NCI-H774 (cell line): Measurements from ENCODE around the gene CGB7.
"Not testable (repeated sequence)": the region's sequence is repeated elsewhere in the genome, so short reads cannot be mapped to it uniquely, and the experiment has no call there.

ENCODE experiments used
- DNase-seq: peaks from one replicate; lab custom pipeline; 2025; lab: John Stamatoyannopoulos, UW

CGB7 gene

DNA sequence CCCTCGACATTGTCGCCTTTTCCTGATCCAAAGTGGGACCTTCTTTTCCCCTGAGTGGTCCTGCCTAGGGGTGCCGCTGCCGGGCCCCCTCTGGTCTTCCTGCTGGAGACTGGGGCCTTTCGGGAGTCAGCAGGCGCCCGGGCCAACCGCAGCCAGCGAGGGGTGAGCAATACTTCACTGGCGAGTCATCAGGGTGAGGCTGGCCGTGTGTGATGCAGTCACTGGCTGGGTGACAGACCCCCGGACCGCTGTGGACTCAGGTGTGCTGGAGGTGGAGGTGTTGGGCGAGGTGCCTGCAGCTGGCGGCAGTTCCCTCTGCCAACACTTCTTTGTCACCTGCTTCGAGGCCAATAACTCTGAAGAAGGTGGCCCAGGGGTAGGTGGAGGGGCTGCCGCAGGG lies 15.4 kb downstream of the CGB7 start:
- DNase-seq = no peak

- not testable (repeated sequence) for DNase-seq
Observed at GRCh38 chr19:49039736-49040135, 17.8 kb downstream of the CGB7 start.

DNA sequence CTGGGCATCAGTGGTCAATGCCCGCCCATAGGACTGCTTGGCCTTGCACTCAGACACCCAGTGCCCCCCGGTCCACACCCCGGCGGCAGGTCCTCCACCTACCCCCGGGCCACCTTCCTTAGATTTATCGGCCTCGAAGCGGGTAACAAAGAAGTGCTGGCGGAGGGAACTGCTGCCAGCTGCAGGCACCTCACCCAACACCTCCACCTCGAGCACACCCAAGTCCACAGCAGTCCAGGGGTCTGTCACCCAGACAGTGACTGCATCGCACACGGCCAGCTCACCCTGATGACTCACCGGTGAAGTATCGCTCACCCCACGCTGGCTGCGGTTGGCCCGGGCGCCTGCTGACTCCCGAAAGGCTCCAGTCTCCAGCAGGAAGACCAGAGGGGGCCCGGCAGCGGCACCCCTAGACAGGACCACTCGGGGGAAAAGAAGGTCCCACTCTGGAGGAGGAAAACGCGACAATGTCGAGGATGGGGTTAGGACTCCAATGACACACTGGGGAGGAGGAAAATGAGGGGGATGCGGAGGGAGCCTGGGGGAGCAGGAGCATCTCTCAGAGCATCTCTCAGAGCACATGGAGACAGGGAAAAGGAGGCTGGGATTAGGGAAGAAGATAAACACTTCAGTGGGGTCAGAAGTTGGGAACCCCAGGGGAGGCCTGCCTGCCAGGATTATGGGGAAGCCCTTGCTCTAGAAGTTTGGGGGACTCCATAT lies 18.8 kb downstream of the CGB7 start:
- DNase-seq = not testable (repeated sequence)

DNA sequence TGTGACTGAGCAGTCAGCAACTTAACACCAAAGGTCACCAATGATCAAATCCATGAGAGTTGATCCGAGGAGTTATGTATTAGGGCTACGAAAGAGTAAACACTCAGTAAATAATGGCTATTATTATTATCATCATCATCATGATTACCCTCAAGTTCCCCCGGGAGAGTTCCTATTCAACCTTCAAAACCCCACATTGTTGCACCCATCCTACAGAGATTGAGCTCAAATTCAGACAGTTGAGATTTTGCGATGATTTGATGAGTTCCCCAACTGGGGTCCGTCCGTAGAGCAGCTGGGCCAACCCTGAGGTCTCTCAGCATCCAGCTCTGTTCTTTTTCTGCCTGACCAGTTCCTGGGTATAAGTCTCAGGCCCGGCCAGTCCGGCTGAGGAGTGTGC lies 19.4 kb downstream of the CGB7 start:
- DNase-seq = not testable (repeated sequence)

DNA sequence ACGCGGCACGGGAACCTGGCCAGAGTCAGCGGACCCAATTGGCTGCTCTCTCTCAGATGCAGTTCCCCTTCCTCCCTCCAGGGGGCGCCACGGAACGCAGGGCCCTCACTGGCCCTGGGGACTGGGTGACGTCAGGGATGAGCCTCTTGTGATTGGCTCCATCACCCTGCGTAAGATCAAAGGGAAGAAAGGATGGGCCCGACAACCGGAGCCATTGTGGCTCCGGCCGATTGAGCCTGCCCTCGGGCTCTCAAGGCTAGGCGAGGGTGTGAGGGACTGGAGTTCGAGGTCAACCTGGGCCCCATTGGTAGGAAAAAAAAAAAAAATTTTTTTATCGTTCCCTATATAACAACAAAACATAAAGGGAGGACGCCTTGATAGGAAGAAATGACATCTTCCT lies 20.7 kb downstream of the CGB7 start, which contains the start of gene CGB1:
Gene CGB1, minus strand, starts transcription at position 81 of the 400 bp plus-strand sequence. CDS start 184 bp downstream, outside the sequence.
- not testable (repeated sequence) for DNase-seq

GRCh38 chr19:49031642-49032301 lies 25.8 kb downstream of the CGB7 start, which contains the start of gene CGB2:
Gene CGB2, plus strand, starts transcription at chr19:49031890. Its CDS starts 206 bp downstream, at chr19:49032096.
- peak; percentile 82 for DNase-seq

DNA sequence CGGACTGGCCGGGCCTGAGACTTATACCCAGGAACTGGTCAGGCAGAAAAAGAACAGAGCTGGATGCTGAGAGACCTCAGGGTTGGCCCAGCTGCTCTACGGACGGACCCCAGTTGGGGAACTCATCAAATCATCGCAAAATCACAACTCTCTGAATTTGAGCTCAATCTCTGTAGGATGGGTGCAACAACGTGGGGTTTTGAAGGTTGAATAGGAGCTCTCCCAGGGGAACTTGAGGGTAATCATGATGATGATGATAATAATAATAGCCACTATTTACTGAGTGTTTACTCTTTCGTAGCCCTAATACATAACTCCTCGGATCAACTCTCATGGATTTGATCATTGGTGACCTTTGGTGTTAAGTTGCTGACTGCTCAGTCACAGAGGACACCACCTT lies 27.2 kb downstream of the CGB7 start:
- DNase-seq = not testable (repeated sequence)

DNA sequence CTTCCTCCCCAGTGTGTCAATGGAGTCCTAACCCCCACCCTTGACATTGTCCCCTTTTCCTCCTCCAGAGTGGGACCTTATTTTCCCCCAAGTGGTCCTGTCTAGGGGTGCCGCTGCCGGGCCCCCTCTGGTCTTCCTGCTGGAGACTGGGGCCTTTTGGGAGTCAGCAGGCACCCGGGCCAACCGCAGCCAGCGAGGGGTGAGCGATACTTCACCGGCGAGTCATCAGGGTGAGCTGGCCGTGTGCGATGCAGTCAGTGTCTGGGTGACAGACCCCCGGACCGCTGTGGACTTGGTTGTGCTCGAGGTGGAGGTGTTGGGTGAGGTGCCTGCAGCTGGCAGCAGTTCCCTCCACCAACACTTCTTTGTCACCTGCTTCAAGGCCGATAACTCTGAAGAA lies 27.8 kb downstream of the CGB7 start:
- DNase-seq = not testable (repeated sequence)

GRCh38 chr19:49028686-49029085 lies 28.9 kb downstream of the CGB7 start:
- DNase-seq = not testable (repeated sequence)

DNA sequence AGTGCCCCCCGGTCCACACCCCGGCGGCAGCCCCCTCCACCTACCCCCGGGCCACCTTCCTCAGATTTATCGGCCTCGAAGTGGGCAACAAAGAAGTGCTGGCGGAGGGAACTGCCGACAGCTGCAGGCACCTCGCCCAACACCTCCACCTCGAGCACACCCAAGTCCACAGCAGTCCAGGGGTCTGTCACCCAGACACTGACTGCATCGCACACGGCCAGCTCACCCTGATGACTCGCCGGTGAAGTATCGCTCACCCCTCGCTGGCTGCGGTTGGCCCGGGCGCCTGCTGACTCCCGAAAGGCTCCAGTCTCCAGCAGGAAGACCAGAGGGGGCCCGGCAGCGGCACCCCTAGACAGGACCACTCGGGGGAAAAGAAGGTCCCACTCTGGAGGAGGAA lies 31.9 kb downstream of the CGB7 start:
- not testable (repeated sequence) for DNase-seq

- DNase-seq = not testable (repeated sequence)
Observed at GRCh38 chr19:49025088-49025487, 32.5 kb downstream of the CGB7 start.

- not testable (repeated sequence) for DNase-seq
Observed at GRCh38 chr19:49024233-49024632, 33.3 kb downstream of the CGB7 start, which contains the start of gene CGB3. Gene CGB3, minus strand, starts transcription at chr19:49024333. Its CDS starts 362 bp downstream, at chr19:49023971.

- no peak for DNase-seq
Observed at GRCh38 chr19:49022116-49022515, 35.4 kb downstream of the CGB7 start.

DNA sequence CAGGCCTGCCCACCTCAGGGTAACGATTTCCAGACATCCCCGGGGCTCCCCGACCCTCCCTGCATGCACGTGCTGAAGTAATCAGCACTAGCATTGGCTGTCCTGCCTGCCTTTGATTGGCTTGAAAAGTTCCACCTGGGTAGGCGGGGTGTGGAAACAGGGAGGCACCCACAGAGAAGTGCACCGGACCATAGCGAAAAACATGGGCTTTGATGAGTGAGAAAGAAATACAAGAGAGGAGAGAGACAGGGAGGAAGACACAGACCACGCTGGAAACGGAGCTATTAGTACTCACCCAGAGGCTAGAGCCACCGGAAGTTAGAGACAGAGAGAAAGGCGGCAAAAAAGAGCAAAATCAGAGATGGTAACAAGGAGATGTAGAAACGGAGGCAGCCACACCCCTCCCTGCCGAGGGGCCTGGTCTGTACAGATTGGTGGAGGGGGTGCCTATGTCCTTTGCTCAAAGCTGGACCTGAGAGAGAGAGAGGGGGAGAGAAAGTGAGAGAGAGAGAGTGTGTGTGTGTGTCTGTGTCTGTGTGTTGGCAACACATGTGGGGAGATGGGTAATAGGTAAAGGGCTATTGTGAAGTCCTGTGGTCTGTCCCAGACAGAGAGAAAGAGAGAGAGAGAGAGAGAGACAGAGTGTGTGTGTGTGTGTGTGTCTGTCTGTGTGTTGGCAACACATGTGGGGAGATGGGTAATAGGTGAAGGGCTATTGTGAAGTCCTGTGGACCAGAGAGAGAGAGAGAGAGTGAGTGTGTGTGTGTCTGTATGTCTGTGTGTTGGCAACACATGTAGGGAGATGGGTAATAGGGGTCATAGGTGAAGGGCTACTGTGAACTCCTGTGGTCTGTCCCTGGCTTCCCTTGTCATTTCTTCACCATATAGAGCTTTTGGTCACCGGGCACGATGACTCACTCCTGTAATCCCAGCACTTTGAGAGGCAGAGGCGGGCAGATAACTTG lies 36.3 kb downstream of the CGB7 start:
- DNase-seq = no peak

DNA sequence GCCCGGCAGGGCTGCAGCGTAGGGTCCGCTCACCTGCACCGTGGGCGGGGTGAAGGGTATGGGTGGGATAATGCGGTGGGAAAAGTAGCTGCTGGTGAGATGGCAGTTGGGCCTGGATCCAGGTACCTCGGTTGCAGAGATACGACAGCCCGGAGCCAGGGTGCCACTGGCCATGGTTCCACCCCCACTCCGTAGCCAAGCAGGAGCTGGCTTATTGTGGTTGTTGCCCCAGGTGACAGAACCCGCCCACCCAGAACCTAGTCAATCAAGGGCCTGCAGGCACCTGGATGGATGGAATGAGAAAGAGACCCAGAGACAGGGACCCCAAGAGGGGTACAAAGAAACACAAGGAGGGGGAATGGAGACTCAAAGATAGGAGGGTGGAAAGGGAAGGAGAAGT lies 37.2 kb downstream of the CGB7 start:
- DNase-seq = no peak

DNA sequence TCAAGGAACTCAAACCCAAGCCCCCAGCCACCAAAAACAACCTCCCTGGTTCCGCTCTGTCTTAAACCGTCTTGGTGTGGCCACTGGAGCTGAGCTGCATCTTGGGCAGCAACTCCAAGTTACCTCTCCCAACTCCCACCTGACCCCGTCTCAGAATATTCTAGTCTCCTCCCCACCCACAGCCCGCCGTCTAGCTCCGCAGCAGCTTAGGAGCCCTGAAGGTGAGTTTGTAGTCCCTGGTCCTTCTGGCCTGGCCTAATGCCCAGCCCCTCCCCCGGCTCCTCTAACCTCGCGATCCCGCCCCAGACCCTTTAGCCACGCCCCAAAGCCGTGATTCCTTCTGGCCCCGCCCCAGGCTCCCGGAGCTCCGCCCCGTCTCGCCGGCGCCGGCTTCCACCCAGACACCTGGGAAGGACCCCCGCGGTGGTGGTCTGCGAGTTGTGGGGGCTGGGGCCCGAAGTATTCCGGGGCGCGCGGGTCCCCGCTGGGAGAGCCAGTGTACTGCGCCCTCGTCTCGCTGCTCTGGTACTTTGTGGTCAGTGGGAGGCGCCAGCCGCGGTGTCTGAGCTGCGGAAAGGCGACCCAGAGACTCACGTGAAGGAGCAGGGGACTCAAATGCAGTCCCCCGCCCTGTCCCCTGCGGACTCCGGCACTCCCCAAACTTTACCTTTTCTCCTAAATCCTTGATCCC lies 38.2 kb downstream of the CGB7 start:
- DNase-seq = peak; percentile 67

DNA sequence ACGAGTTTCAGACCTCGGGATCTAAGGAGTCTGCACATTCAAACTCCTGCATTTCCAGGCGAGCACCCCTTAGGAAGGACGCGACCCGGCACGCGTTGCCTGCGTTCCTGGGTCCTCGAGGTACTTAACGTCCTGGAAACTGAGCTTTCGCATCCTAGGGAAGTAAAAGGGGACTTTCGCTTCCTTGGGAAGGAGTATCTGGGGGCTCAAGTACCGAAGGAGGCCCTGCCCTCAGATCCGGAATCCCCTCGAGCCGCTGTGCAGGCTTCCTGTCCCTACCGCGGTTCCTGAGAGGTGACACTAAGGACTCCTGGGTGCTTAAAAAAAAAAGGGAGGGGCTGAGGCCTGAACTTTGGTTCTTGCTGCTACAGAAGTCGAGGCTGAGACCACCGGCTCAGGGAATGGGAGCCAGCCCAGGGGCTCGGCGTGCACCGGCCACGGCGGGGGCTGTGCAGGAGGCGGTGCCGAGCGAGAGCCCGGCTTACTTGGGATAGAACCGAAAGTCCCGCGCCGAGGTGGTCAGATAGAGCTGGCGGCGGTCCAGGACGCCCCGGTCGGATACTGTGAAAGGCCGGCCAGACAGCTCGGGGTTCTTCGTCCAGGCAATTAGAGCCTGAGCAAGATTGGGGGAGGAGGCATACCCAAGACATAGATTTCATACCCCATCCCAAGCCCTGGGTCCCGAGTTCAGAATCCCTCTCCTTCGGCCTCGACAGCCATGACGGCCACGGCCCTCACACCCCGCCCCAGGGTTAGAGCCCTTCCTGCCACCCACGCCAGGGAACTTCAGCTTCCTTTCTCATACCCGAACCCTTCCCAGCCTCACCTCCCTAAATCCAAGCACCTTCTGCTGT lies 38.9 kb downstream of the CGB7 start:
- not testable (repeated sequence) for DNase-seq

DNA sequence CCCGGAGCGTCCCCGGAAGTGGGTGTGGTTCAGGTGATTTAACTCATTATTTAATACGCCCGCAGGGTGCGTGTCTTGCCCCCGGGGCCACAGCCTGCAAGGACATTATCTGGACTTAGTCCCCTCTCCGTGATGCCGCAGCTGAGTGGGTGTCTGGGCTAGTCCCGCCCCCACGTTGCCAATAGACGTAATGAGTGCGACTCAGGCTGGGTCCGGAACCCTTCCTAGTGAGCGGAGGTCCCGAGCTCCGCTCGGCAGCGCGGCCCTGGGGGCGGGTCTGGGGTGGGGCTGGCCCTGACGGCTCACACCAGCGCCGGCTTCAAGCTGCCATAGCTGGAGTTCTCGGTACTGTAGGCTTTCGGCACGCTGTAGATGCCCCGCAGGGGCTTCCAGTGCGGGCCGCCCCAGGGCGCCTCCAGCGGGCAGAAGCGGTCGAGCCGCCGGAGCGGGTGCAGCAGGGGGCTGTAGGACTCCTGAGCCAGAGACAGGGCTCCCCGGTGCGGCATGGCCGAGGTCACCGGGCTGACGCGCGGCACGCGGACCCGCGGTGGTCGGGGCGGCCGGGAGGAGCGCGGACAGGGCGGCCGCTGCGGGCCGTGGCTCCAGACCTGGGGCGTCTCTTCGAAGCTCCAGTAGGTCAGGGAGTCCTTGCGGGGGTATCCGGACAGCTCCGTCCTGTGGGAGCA lies 39.7 kb downstream of the CGB7 start:
- DNase-seq = no peak

DNA sequence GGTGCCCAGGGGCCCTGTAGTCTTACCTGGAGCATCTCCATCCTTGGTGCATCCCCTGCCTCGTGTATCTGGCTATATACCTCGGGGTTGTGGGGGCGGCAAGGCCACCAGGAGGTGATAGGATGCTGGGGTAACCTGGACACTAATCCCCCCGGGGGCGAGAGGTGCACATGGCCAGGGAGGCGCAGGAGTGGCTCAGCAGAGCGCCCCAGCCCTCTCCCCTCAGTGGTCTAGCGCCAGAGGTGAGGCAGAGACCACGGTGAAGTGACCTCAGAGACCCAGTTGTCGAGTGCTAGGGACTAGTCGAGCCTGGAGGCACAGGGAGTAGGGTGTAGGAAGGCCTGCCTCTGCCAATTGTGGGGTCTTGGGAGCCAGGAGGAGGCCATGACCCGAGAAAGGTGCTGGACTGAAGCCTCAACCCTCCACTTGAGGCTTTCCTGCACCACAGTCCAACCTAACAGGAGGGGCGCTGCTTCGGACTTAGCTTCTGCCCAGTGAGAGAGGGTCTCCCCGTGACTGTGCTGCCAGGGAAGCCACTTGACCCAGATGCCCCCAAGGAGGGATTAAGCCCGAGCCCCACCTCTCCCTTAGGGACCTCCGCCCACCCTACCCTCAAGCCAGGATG lies 40.4 kb downstream of the CGB7 start, which contains the start of gene LHB:
Gene LHB, minus strand, starts transcription at position 51 of the 625 bp plus-strand sequence. Its CDS starts 10 bp downstream, at position 41.
- no peak for DNase-seq
